Neural cell (in vitro differentiated cells): ENCODE data around the gene PPP1R27. TPM values are rescaled to one million over a fixed set of nuclear protein-coding genes. Genes with fewer than 3 reads are reported as not detected.

Experiments used
- H2AFZ ChIP-seq: fragments of 200-600, 300-800 bp; sonication (generic), shearing (Covaris generic); 2 replicates; pipeline ENCODE4 v1.6.0; 2014; ENCODE audit warnings: low read depth, mild to moderate bottlenecking, antibody characterized with exemption, low read length, moderate library complexity
- H3F3A ChIP-seq: fragments of 200-600 bp; shearing (Covaris generic); 2 replicates; pipeline ENCODE4 v1.6.1; 2016; ENCODE audit warnings: mild to moderate bottlenecking, moderate library complexity, mixed read lengths, antibody characterized with exemption, low read length; ENCODE audit not compliant: insufficient read depth, poor library complexity, severe bottlenecking
- H3K27ac ChIP-seq: fragments of 200-600, 300-800 bp; sonication (generic), shearing (Covaris generic); 2 replicates; pipeline ENCODE4 v1.5.1; 2014; ENCODE audit warnings: mild to moderate bottlenecking, low read length, moderate library complexity
- H3K27me3 ChIP-seq: fragments of 300-800, 200-600 bp; sonication (generic), shearing (Covaris generic); 2 replicates; pipeline ENCODE4 v1.6.0; 2014; ENCODE audit warnings: mild to moderate bottlenecking, low read depth, low read length, moderate library complexity; ENCODE audit not compliant: insufficient read depth
- H3K36me3 ChIP-seq: fragments of 300-800, 200-600 bp; sonication (generic), shearing (Covaris generic); 2 replicates; pipeline ENCODE4 v1.5.1; 2014; ENCODE audit warnings: mild to moderate bottlenecking, antibody characterized with exemption, low read length, moderate library complexity; ENCODE audit not compliant: insufficient read depth
- H3K4me2 ChIP-seq: fragments of 300-800, 200-600 bp; sonication (generic), shearing (Covaris generic); 2 replicates; pipeline ENCODE4 v1.6.0; 2014; ENCODE audit warnings: mild to moderate bottlenecking, low read length
- H3K4me3 ChIP-seq: fragments of 300-800, 200-600 bp; sonication (generic), shearing (Covaris generic); 2 replicates; pipeline ENCODE4 v1.5.1; 2014; ENCODE audit warnings: mild to moderate bottlenecking, low read length, moderate library complexity
- H3K79me2 ChIP-seq: fragments of 200-600 bp; shearing (Covaris generic); replicated peaks from 2 replicates; pipeline ENCODE4 v1.6.0; 2014; ENCODE audit warnings: mild to moderate bottlenecking, low read length, moderate library complexity; ENCODE audit not compliant: insufficient read depth
- H3K9ac ChIP-seq: fragments of 300-800, 200-600 bp; sonication (generic), shearing (Covaris generic); 2 replicates; pipeline ENCODE4 v1.6.1; 2016; ENCODE audit warnings: mild to moderate bottlenecking, low read length, mixed read lengths
- H3K9me2 ChIP-seq: fragments of 200-600 bp; shearing (Covaris generic); 2 replicates; pipeline ENCODE4 v1.6.1; 2016; ENCODE audit warnings: mild to moderate bottlenecking, low read length, mixed read lengths; ENCODE audit not compliant: insufficient read depth
- H3K9me3 ChIP-seq: fragments of 200-600, 300-800 bp; sonication (generic), shearing (Covaris generic); 2 replicates; pipeline ENCODE4 v1.6.1; 2016; ENCODE audit warnings: mild to moderate bottlenecking, mixed run types, low read length, moderate library complexity, mixed read lengths
- H4K20me1 ChIP-seq: fragments of 200-600 bp; shearing (Covaris generic); 2 replicates; pipeline ENCODE4 v1.6.1; 2016; ENCODE audit warnings: mild to moderate bottlenecking, mixed run types; ENCODE audit not compliant: insufficient read depth
- CTCF ChIP-seq: fragments of 450-650 bp; IDR thresholded peaks from 2 replicates; pipeline ENCODE4 v1.5.1; 2014; ENCODE audit warnings: antibody characterized with exemption, mild to moderate bottlenecking, moderate library complexity; ENCODE audit not compliant: poor library complexity, severe bottlenecking
- EP300 ChIP-seq: fragments of 450-650 bp; conservative IDR thresholded peaks from 2 replicates; pipeline ENCODE4 v1.6.1; 2014; ENCODE audit warnings: antibody characterized with exemption, mild to moderate bottlenecking, moderate library complexity; ENCODE audit not compliant: poor library complexity, severe bottlenecking
- EZH2 ChIP-seq: fragments of 200-600, 300-800 bp; shearing (Covaris generic), sonication (generic); IDR thresholded peaks from 2 replicates; pipeline ENCODE4 v1.6.1; 2014; ENCODE audit warnings: antibody characterized with exemption, low read length, borderline replicate concordance, mild to moderate bottlenecking; ENCODE audit not compliant: insufficient read depth, poor library complexity, severe bottlenecking
- MXI1 ChIP-seq: fragments of 450-650 bp; conservative IDR thresholded peaks from 2 replicates; pipeline ENCODE4 v1.6.1; 2014; ENCODE audit warnings: antibody characterized with exemption, mild to moderate bottlenecking; ENCODE audit not compliant: poor library complexity, severe bottlenecking
- POLR2AphosphoS5 ChIP-seq: IDR thresholded peaks from 2 replicates; pipeline ENCODE4 v1.6.1; 2012
- RAD21 ChIP-seq: fragments of 450-650 bp; conservative IDR thresholded peaks from 2 replicates; pipeline ENCODE4 v1.6.1; 2014; ENCODE audit warnings: antibody characterized with exemption, mild to moderate bottlenecking, moderate library complexity
- REST ChIP-seq: IDR thresholded peaks from 2 replicates; pipeline ENCODE4 v1.6.1; 2012; ENCODE audit warnings: borderline replicate concordance
- SMC3 ChIP-seq: fragments of 450-650 bp; conservative IDR thresholded peaks from 2 replicates; pipeline ENCODE4 v1.6.1; 2014; ENCODE audit warnings: antibody characterized with exemption, mild to moderate bottlenecking, moderate library complexity; ENCODE audit not compliant: poor library complexity
- TAF1 ChIP-seq: IDR thresholded peaks from 2 replicates; pipeline ENCODE4 v1.6.1; 2012; ENCODE audit warnings: low read depth
- polyA plus RNA-seq: library from polyadenylated mRNA; depleted of rRNA; stranded (reverse); fragments of >200 nt; gene quantifications from 2 replicates; pipeline ENCODE4 v1.2.3, GENCODE V29; 2014

The PPP1R27 gene
- polyA plus RNA-seq, 1 donor from 2014 or later = not detected

GRCh38 chr17:81812571-81813370 lies 22.1 kb downstream of the PPP1R27 start:
- Histone ChIP-seq H3K79me2 (no peaks in the 10 kb centered on the region), H3K9me2 (no peaks in the 10 kb centered on the region), H3K27me3 (peaks cover 5% of the 10 kb centered on the region), H3K27ac (no peak overlapping the region), H3K36me3 (no peaks in the 10 kb centered on the region), H3F3A (no peaks in the 10 kb centered on the region), H3K9me3 (no peaks in the 10 kb centered on the region), H3K4me3 (no peak overlapping the region), H2AFZ (no peak overlapping the region), H4K20me1 (no peaks in the 10 kb centered on the region), H3K4me2 (no peak overlapping the region), H3K9ac (no peak overlapping the region)
- TF ChIP-seq MXI1 (no peak), REST (no peak), TAF1 (no peak), CTCF (no peak), POLR2AphosphoS5 (no peak), RAD21 (no peak), SMC3 (no peak), EP300 (no peak), EZH2 (no peak)

- no peak for TF ChIP-seq POLR2AphosphoS5
- TF ChIP-seq CTCF = no peak
- TF ChIP-seq SMC3 = no peak
- no peak for TF ChIP-seq EZH2
- TF ChIP-seq REST = no peak
- no peak for TF ChIP-seq TAF1
- no peak for TF ChIP-seq RAD21
- no peak for TF ChIP-seq MXI1
- TF ChIP-seq EP300 = no peak
- no peak overlapping the region for H2AFZ ChIP-seq
These were observed 22.9 kb downstream of the PPP1R27 start for GRCh38 chr17:81811705-81812570.

More at GRCh38 chr17:81811705-81812570, 22.9 kb downstream of the PPP1R27 start:
- Histone ChIP-seq H3K9me3 (no peaks in the 10 kb centered on the region), H3F3A (no peaks in the 10 kb centered on the region), H3K79me2 (no peaks in the 10 kb centered on the region), H3K4me3 (no peak overlapping the region), H4K20me1 (no peaks in the 10 kb centered on the region), H3K27ac (no peak overlapping the region), H3K4me2 (no peak overlapping the region), H3K36me3 (no peaks in the 10 kb centered on the region), H3K9me2 (no peaks in the 10 kb centered on the region), H3K9ac (no peak overlapping the region), H3K27me3 (peaks cover 9% of the 10 kb centered on the region)
